Peyer's patch (tissue), 4 donors: ENCODE measurements around the gene RESF1.

Experiments used
- POLR2A ChIP-seq, 2 donors: fragments of 450-650 bp; IDR thresholded peaks; one replicate each; pipeline ENCODE4 v1.5.1; 2017; ENCODE audit warnings: antibody characterized with exemption in 2 of 2, mild to moderate bottlenecking in 2 of 2, moderate library complexity in 2 of 2
- TF ChIP-seq, protein P1 (sequence below), 6 experiments: fragments of 450-650 bp in 4 of 6; fragments of 200-600 bp in 2 of 6; sonication (generic) in 1 of 6; IDR thresholded peaks; one replicate each; pipeline ENCODE4 v1.5.1; 2017 to 2019; ENCODE audit warnings: antibody characterized with exemption in 6 of 6, mild to moderate bottlenecking in 3 of 6, moderate library complexity in 1 of 6

DNA sequence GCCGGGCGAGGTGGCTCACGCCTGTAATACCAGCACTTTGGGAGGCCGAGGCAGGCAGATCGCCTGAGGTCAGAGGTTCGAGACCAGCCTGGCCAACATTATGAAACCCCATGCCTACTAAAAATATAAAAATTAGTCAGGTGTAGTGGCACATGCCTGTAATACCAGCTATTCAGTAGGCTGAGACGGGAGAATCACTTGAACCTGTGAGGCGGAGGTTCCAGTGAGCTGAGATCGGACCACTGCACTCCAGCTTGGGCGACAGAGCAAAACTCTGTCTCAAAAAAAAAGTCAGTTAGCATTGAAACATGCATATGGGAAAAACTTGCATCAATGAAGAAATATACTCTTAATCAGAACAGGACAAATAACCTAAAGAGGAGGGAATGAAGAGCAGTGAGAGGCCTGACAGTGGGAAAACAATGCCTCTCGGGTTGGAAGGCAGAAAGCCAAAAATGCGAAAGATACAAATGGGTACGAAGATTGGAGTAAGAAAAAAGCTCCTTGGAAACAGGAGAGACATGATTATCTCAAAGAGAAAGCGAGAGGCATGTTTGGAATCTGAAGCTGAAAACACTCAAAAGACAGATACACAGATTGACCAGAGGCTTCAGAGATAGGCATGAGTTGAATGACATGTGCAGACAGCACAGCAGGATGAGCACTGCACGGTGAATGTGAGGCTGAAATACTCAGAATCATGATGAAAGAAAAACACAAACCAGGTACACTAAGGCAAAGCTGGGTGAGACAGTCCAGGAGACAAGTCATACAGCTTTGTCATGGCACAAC, 30.6 kb downstream of the RESF1 start:
- no peak for TF ChIP-seq POLR2A (IDR thresholded peaks at IDR 0.05)
- TF ChIP-seq, protein P1, sequence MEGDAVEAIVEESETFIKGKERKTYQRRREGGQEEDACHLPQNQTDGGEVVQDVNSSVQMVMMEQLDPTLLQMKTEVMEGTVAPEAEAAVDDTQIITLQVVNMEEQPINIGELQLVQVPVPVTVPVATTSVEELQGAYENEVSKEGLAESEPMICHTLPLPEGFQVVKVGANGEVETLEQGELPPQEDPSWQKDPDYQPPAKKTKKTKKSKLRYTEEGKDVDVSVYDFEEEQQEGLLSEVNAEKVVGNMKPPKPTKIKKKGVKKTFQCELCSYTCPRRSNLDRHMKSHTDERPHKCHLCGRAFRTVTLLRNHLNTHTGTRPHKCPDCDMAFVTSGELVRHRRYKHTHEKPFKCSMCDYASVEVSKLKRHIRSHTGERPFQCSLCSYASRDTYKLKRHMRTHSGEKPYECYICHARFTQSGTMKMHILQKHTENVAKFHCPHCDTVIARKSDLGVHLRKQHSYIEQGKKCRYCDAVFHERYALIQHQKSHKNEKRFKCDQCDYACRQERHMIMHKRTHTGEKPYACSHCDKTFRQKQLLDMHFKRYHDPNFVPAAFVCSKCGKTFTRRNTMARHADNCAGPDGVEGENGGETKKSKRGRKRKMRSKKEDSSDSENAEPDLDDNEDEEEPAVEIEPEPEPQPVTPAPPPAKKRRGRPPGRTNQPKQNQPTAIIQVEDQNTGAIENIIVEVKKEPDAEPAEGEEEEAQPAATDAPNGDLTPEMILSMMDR (IDR thresholded peaks at IDR 0.05), result no peak
